Caco-2 (cell line): ENCODE results near the gene SWAP70. TPM values are rescaled to one million over a fixed set of nuclear protein-coding genes. Genes with fewer than 3 reads are reported as not detected.

Experiments used
- BruUV-seq: library from RNA; stranded (reverse); fragments of 400-500 nt; replicated peaks from 2 replicates; lab custom pipeline; 2021; lab: Mats Ljungman, UMichigan
- CTCF ChIA-PET: fragments of 300-600 bp; sonication (Branson Sonifier 250); formaldehyde crosslinking; loops from one replicate; lab custom pipeline; 2022; ENCODE audit warnings: antibody characterized with exemption; lab: Charles Lee
- POLR2A ChIA-PET: fragments of 300-600 bp; sonication (Branson Sonifier 250); formaldehyde crosslinking; loops from one replicate; lab custom pipeline; 2022; ENCODE audit warnings: antibody characterized with exemption; lab: Charles Lee
- DNase-seq, 2 experiments: peaks; one replicate each; pipeline versions ENCODE4 v3.0.0 to v3.0.0-alpha.2; 2020 to 2022
- H3K27me3 ChIP-seq: replicated peaks from 2 replicates; pipeline ENCODE4 v1.6.0; 2011; ENCODE audit warnings: low read length; ENCODE audit not compliant: control insufficient read depth, insufficient read depth
- H3K36me3 ChIP-seq: 2 replicates; pipeline ENCODE4 v1.5.1; 2011; ENCODE audit warnings: low read length; ENCODE audit not compliant: control insufficient read depth, insufficient read depth
- H3K4me1 ChIP-seq: fragments of 250-450 bp; sonication (Bioruptor Pico); 2 replicates; pipeline ENCODE4 v1.5.1; 2020; ENCODE audit warnings: mild to moderate bottlenecking
- H3K4me3 ChIP-seq: 2 replicates; pipeline ENCODE4 v1.5.1; 2011; ENCODE audit warnings: low read depth, mild to moderate bottlenecking, control low read depth, low read length
- H3K9me3 ChIP-seq: fragments of 250-450 bp; sonication (Bioruptor Pico); 2 replicates; pipeline ENCODE4 v1.5.1; 2020; ENCODE audit warnings: mild to moderate bottlenecking, moderate library complexity
- H3K27ac Mint-ChIP-seq: one replicate; pipeline ENCODE4 v1.8.0; 2022; ENCODE audit warnings: mixed read lengths; ENCODE audit not compliant: unreplicated experiment
- H3K27me3 Mint-ChIP-seq: one replicate; pipeline ENCODE4 v1.8.0; 2022; ENCODE audit warnings: mixed read lengths; ENCODE audit not compliant: insufficient read depth, unreplicated experiment
- H3K36me3 Mint-ChIP-seq: one replicate; pipeline ENCODE4 v1.8.0; 2022; ENCODE audit warnings: mild to moderate bottlenecking, mixed read lengths; ENCODE audit not compliant: insufficient read depth, unreplicated experiment
- H3K4me1 Mint-ChIP-seq: one replicate; pipeline ENCODE4 v1.8.0; 2022; ENCODE audit warnings: low read depth, mixed read lengths; ENCODE audit not compliant: unreplicated experiment
- H3K4me3 Mint-ChIP-seq: one replicate; pipeline ENCODE4 v1.8.0; 2022; ENCODE audit warnings: mild to moderate bottlenecking, moderate library complexity, mixed read lengths; ENCODE audit not compliant: unreplicated experiment
- H3K9me3 Mint-ChIP-seq: one replicate; pipeline ENCODE4 v1.8.0; 2022; ENCODE audit warnings: mixed read lengths; ENCODE audit not compliant: unreplicated experiment
- intact Hi-C: fragments of 100-400 bp; cut with micrococcal nuclease; formaldehyde crosslinking; loops from one replicate; pipeline ENCODE4 v1.10.0; 2022; ENCODE audit not compliant: unreplicated experiment
- total RNA-seq: library from RNA; stranded (reverse); gene quantifications from 2 replicates; pipeline ENCODE4 v1.2.3, GENCODE V29; 2022
- TF ChIP-seq, protein P1 (sequence below), 2 experiments: fragments of 200-600 bp in 1 of 2; IDR thresholded peaks; 1 replicate in 1 of 2; 2 replicates in 1 of 2; pipeline versions ENCODE4 v1.5.1 to v1.8.0; 2011 to 2022; ENCODE audit warnings: antibody characterized with exemption in 1 of 2, control low read depth in 1 of 2, inconsistent platforms in 1 of 2, low read depth in 1 of 2, low read length in 1 of 2, mild to moderate bottlenecking in 1 of 2, moderate library complexity in 1 of 2; ENCODE audit not compliant: insufficient read depth in 1 of 2, severe bottlenecking in 1 of 2, unreplicated experiment in 1 of 2

The SWAP70 gene
- total RNA-seq, 1 experiment from 2014 or later, result 42.4 TPM

DNA sequence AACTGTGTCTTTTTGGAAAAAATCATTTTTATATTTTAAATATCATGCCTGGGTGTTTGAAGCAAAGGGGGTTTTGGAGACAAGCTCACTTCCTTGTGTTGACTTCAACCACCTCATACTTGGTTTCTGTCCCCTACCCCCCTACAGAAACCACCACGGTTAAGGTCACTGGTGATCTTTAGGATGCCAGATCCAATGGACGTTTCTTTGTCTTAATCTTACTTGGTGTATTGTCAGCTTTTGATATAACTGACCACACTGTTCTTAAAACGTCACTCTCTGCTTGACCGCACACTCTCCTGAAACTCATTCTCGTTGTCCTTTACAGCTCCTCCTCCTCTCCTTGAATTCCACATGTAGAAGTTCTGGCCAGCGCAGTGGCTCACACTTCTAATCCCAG lies 34.8 kb upstream of the SWAP70 start:
- H3K4me1 Mint-ChIP-seq, result peaks cover 5% of the 10 kb centered on the region
- H3K9me3 ChIP-seq, result peaks cover 8% of the 10 kb centered on the region; the same call in 1 of the 2 replicates
- H3K9me3 Mint-ChIP-seq, result peaks cover 7% of the 10 kb centered on the region
- H3K36me3 Mint-ChIP-seq, result no peaks in the 10 kb centered on the region
- no peak overlapping the region for H3K27ac Mint-ChIP-seq
- H3K27me3 Mint-ChIP-seq, result no peaks in the 10 kb centered on the region
- H3K4me3 Mint-ChIP-seq, result no peak overlapping the region
- no peaks in the 10 kb centered on the region for H3K27me3 ChIP-seq
- no peak for DNase-seq
- H3K36me3 ChIP-seq, result no peaks in the 10 kb centered on the region
- BruUV-seq, result no TSS peak
- TF ChIP-seq, protein P1, sequence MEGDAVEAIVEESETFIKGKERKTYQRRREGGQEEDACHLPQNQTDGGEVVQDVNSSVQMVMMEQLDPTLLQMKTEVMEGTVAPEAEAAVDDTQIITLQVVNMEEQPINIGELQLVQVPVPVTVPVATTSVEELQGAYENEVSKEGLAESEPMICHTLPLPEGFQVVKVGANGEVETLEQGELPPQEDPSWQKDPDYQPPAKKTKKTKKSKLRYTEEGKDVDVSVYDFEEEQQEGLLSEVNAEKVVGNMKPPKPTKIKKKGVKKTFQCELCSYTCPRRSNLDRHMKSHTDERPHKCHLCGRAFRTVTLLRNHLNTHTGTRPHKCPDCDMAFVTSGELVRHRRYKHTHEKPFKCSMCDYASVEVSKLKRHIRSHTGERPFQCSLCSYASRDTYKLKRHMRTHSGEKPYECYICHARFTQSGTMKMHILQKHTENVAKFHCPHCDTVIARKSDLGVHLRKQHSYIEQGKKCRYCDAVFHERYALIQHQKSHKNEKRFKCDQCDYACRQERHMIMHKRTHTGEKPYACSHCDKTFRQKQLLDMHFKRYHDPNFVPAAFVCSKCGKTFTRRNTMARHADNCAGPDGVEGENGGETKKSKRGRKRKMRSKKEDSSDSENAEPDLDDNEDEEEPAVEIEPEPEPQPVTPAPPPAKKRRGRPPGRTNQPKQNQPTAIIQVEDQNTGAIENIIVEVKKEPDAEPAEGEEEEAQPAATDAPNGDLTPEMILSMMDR (IDR thresholded peaks at IDR 0.05; ENCODE audit: insufficient read depth in 1 of 2, low read depth in 1 of 2, low read length in 1 of 2, severe bottlenecking in 1 of 2, unreplicated experiment in 1 of 2), result no peak
- ChIA-PET CTCF (interaction anchor here (0.5 kb wide), 1 partner anchor 669 kb away, joined by 5 read pairs; no protein-coding TSS in a partner anchor), POLR2A (no interaction called here)
- intact Hi-C loops, result no loop called here
- H3K4me1 ChIP-seq, result no peaks in the 10 kb centered on the region
- H3K4me3 ChIP-seq, result no peak overlapping the region

- H3K27me3 ChIP-seq, result no peaks in the 10 kb centered on the region
- H3K9me3 ChIP-seq, result peaks cover 8% of the 10 kb centered on the region; the same call in 1 of the 2 replicates
- H3K4me3 ChIP-seq, result no peak overlapping the region
- DNase-seq, result no peak
- no peaks in the 10 kb centered on the region for H3K4me1 ChIP-seq
- intact Hi-C loops, result no loop called here
- Mint-ChIP-seq H3K9me3 (peaks cover 9% of the 10 kb centered on the region), H3K36me3 (no peaks in the 10 kb centered on the region), H3K27ac (no peak overlapping the region), H3K4me1 (no peaks in the 10 kb centered on the region), H3K27me3 (no peaks in the 10 kb centered on the region), H3K4me3 (no peak overlapping the region)
- TF ChIP-seq, protein P1 (IDR thresholded peaks at IDR 0.05; ENCODE audit: insufficient read depth in 1 of 2, low read depth in 1 of 2, low read length in 1 of 2, severe bottlenecking in 1 of 2, unreplicated experiment in 1 of 2), result no peak
- POLR2A ChIA-PET, result no interaction called here
- H3K36me3 ChIP-seq, result no peaks in the 10 kb centered on the region
- BruUV-seq, result no TSS peak
- CTCF ChIA-PET, result no interaction called here
Observed at GRCh38 chr11:9633679-9634078, 30.2 kb upstream of the SWAP70 start.

DNA sequence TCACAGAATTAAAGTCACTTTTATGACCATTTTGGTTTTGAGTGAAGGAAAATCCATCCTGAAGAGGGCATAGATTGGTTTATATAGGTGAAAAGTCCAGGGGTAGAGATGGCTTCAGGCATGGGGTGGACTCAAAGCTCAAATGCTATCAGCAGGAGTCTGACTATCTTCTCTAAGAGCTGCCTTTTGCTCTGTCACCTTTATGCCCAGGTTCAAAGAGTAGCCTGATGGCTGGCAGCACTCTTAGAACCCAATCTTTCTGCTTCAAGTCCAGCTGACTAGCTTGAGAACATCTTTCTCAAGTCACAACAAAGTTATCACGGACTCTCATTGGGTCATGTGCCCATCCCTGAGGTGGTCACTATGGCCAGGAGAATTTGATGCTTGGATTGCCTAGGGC lies 27.2 kb upstream of the SWAP70 start:
- intact Hi-C loops, result no loop called here
- H3K4me1 ChIP-seq, result no peaks in the 10 kb centered on the region
- H3K36me3 ChIP-seq, result no peaks in the 10 kb centered on the region
- TF ChIP-seq, protein P1 (IDR thresholded peaks at IDR 0.05; ENCODE audit: insufficient read depth in 1 of 2, low read depth in 1 of 2, low read length in 1 of 2, severe bottlenecking in 1 of 2, unreplicated experiment in 1 of 2), result no peak
- Mint-ChIP-seq H3K27ac (no peak overlapping the region), H3K4me3 (no peak overlapping the region), H3K36me3 (no peaks in the 10 kb centered on the region), H3K9me3 (peaks cover 9% of the 10 kb centered on the region), H3K27me3 (no peaks in the 10 kb centered on the region), H3K4me1 (no peaks in the 10 kb centered on the region)
- BruUV-seq, result no TSS peak
- ChIA-PET POLR2A (no interaction called here), CTCF (no interaction called here)
- no peaks in the 10 kb centered on the region for H3K27me3 ChIP-seq
- H3K9me3 ChIP-seq, result peaks cover 8% of the 10 kb centered on the region; the same call in 1 of the 2 replicates
- DNase-seq, result no peak
- no peak overlapping the region for H3K4me3 ChIP-seq
